OCI-LY7 (cell line): ENCODE measurements around the gene ANKRD33B. TPM values are rescaled to one million over a fixed set of nuclear protein-coding genes. Genes with fewer than 3 reads are reported as not detected.

Experiments
- BruUV-seq: library from RNA; stranded (reverse); fragments of 400-500 nt; replicated peaks from 2 replicates; lab custom pipeline; 2021; lab: Mats Ljungman, UMichigan
- CTCF ChIA-PET: fragments of 300-600 bp; sonication (Branson Sonifier 250); formaldehyde crosslinking; loops from one replicate; lab custom pipeline; 2022; ENCODE audit warnings: antibody characterized with exemption; ENCODE audit not compliant: unreplicated experiment; lab: Charles Lee
- POLR2A ChIA-PET: fragments of 300-600 bp; sonication (Branson Sonifier 250); formaldehyde crosslinking; loops from one replicate; lab custom pipeline; 2022; ENCODE audit warnings: antibody characterized with exemption; lab: Charles Lee
- DNase-seq: peaks from one replicate; pipeline ENCODE4 v3.0.0-alpha.2; 2015; ENCODE audit warnings: low spot score
- H2AFZ ChIP-seq: fragments of 200-600 bp; sonication (generic), shearing (Covaris generic); 2 replicates; pipeline ENCODE4 v1.6.1; 2014; ENCODE audit warnings: mild to moderate bottlenecking, antibody characterized with exemption, low read length, moderate library complexity
- H3K27ac ChIP-seq: fragments of 200-600 bp; sonication (generic); 2 replicates; pipeline ENCODE4 v1.5.1; 2014; ENCODE audit warnings: mixed run types, low read depth, mild to moderate bottlenecking, moderate library complexity, low read length, inconsistent platforms; ENCODE audit not compliant: poor library complexity, severe bottlenecking
- H3K36me3 ChIP-seq: fragments of 200-600 bp; sonication (generic); 2 replicates; pipeline ENCODE4 v1.6.1; 2014; ENCODE audit warnings: mild to moderate bottlenecking, antibody characterized with exemption, low read length, moderate library complexity, mixed read lengths; ENCODE audit not compliant: insufficient read depth
- H3K4me1 ChIP-seq: fragments of 200-600 bp; sonication (generic); 2 replicates; pipeline ENCODE4 v1.5.1; 2014; ENCODE audit warnings: mild to moderate bottlenecking, low read length; ENCODE audit not compliant: insufficient read depth, poor library complexity, severe bottlenecking
- H3K4me2 ChIP-seq: fragments of 200-600 bp; sonication (generic); 2 replicates; pipeline ENCODE4 v1.6.1; 2014; ENCODE audit warnings: mild to moderate bottlenecking, low read length
- H3K4me3 ChIP-seq: fragments of 200-600 bp; sonication (generic); 2 replicates; pipeline ENCODE4 v1.5.1; 2014; ENCODE audit warnings: mild to moderate bottlenecking, low read depth, low read length; ENCODE audit not compliant: poor library complexity, severe bottlenecking
- H3K79me2 ChIP-seq: fragments of 200-600 bp; sonication (generic); 2 replicates; pipeline ENCODE4 v1.6.1; 2016; ENCODE audit warnings: low read depth, mild to moderate bottlenecking, low read length, moderate library complexity, mixed read lengths; ENCODE audit not compliant: insufficient read depth
- H3K9me2 ChIP-seq: fragments of 200-600 bp; sonication (generic); 2 replicates; pipeline ENCODE4 v1.6.1; 2016; ENCODE audit warnings: mild to moderate bottlenecking, low read length, mixed read lengths; ENCODE audit not compliant: insufficient read depth
- H3K9me3 ChIP-seq: fragments of 200-600 bp; sonication (generic); 2 replicates; pipeline ENCODE4 v1.6.1; 2014; ENCODE audit warnings: mild to moderate bottlenecking, mixed run types, low read length, mixed read lengths
- H4K20me1 ChIP-seq: fragments of 200-600 bp; sonication (generic); 2 replicates; pipeline ENCODE4 v1.6.1; 2014; ENCODE audit warnings: mild to moderate bottlenecking, antibody characterized with exemption, low read length, moderate library complexity, mixed read lengths; ENCODE audit not compliant: insufficient read depth
- CTCF ChIP-seq: fragments of 200-600 bp; sonication (generic); conservative IDR thresholded peaks from 2 replicates; pipeline ENCODE4 v1.5.1; 2014; ENCODE audit warnings: mild to moderate bottlenecking, antibody characterized with exemption, low read length, moderate library complexity, mixed read lengths
- EZH2phosphoT487 ChIP-seq: fragments of 200-600 bp; sonication (generic); IDR thresholded peaks from 2 replicates; pipeline ENCODE4 v1.6.1; 2018; ENCODE audit warnings: low read depth, borderline replicate concordance, mild to moderate bottlenecking, mixed run types, antibody characterized with exemption, low read length, moderate library complexity, mixed read lengths
- intact Hi-C: fragments of 100-400 bp; cut with micrococcal nuclease; formaldehyde crosslinking; loops from one replicate; pipeline ENCODE4 v1.10.0; 2022; ENCODE audit not compliant: unreplicated experiment
- total RNA-seq, 2 experiments: library from RNA; depleted of rRNA in 1 of 2; stranded (reverse); fragments of >200 nt in 1 of 2; shearing (Covaris generic) in 1 of 2; gene quantifications; 2 replicates each; pipeline ENCODE4 v1.2.3, GENCODE V29; 2014 to 2022

Gene ANKRD33B
- total RNA-seq, 2 experiments from 2014 or later, result 5.6 to 11.4 TPM

GRCh38 chr5:10639846-10640368, 76.0 kb downstream of the ANKRD33B start:
- ChIA-PET CTCF (no interaction called here), POLR2A (no interaction called here)
- Histone ChIP-seq H3K4me3 (no peak overlapping the region), H4K20me1 (no peaks in the 10 kb centered on the region), H3K27ac (no peak overlapping the region), H2AFZ (no peak overlapping the region), H3K4me2 (no peak overlapping the region), H3K9me2 (no peaks in the 10 kb centered on the region), H3K4me1 (peaks cover 13% of the 10 kb centered on the region), H3K79me2 (no peaks in the 10 kb centered on the region), H3K36me3 (peaks cover 13% of the 10 kb centered on the region), H3K9me3 (0 out of 2 replicates have a peak, but pooled peaks cover 4% of the 10 kb centered on the region)
- DNase-seq, result no peak
- BruUV-seq, result no TSS peak
- intact Hi-C loops, result no loop called here
- TF ChIP-seq EZH2phosphoT487 (no peak), CTCF (no peak)

- no TSS peak for BruUV-seq
- H3K9me2 ChIP-seq, result no peaks in the 10 kb centered on the region
- peaks cover 13% of the 10 kb centered on the region for H3K36me3 ChIP-seq
- intact Hi-C loops, result no loop called here
- ChIA-PET CTCF (no interaction called here), POLR2A (no interaction called here)
- H3K27ac ChIP-seq, result no peak overlapping the region
- no peak overlapping the region for H3K4me3 ChIP-seq
- H4K20me1 ChIP-seq, result no peaks in the 10 kb centered on the region
- H3K4me1 ChIP-seq, result peaks cover 9% of the 10 kb centered on the region
- H3K9me3 ChIP-seq, result 0 out of 2 replicates have a peak, but pooled peaks cover 4% of the 10 kb centered on the region
- no peak for TF ChIP-seq CTCF
- TF ChIP-seq EZH2phosphoT487, result no peak
- no peak overlapping the region for H3K4me2 ChIP-seq
- no peak for DNase-seq
- no peak overlapping the region for H2AFZ ChIP-seq
- H3K79me2 ChIP-seq, result no peaks in the 10 kb centered on the region
Observed at GRCh38 chr5:10642367-10642766, 78.5 kb downstream of the ANKRD33B start.

GRCh38 chr5:10644192-10644591, 80.3 kb downstream of the ANKRD33B start:
- CTCF ChIA-PET, result no interaction called here
- POLR2A ChIA-PET, result interaction anchor here (0.8 kb wide), 1 partner anchor 91 kb away, joined by 3 read pairs; no protein-coding TSS in a partner anchor
- intact Hi-C loops, result no loop called here
- Histone ChIP-seq H3K36me3 (no peaks in the 10 kb centered on the region), H2AFZ (no peak overlapping the region), H3K9me3 (no peaks in the 10 kb centered on the region), H3K4me2 (no peak overlapping the region), H3K27ac (no peak overlapping the region), H3K4me3 (no peak overlapping the region), H3K9me2 (no peaks in the 10 kb centered on the region), H4K20me1 (no peaks in the 10 kb centered on the region), H3K79me2 (no peaks in the 10 kb centered on the region), H3K4me1 (peaks cover 9% of the 10 kb centered on the region)
- TF ChIP-seq EZH2phosphoT487, result no peak
- TF ChIP-seq CTCF, result no peak
- no peak for DNase-seq
- no TSS peak for BruUV-seq
